Measurements from ENCODE around the gene GUCA1A.

The GUCA1A gene

GRCh38 chr6:42173101-42173500 lies at the start of gene GUCA1A:
Gene GUCA1A, plus strand, starts transcription at chr6:42173364. Its CDS starts 250 bp downstream, at chr6:42173614.
- no peaks in the 10 kb centered on the region for H3K36me3 ChIP-seq (ENCODE audit: control insufficient read depth, insufficient read depth, low read length)
- no peaks in the 10 kb centered on the region for H3K4me1 ChIP-seq (ENCODE audit: control insufficient read depth, insufficient read depth, low read length)
- no peak within 1 kb of the TSS for H3K4me3 ChIP-seq (ENCODE audit: low read length)
- H3K27ac ChIP-seq (ENCODE audit: low read depth, low read length), result no peak within 1 kb of the TSS
- H3K9ac ChIP-seq (ENCODE audit: low read length), result no peak within 1 kb of the TSS
- H3K27me3 ChIP-seq (ENCODE audit: control insufficient read depth, insufficient read depth, low read length), result no peaks in the 10 kb centered on the region

GRCh38 chr6:42123379-42124103 lies 49.6 kb upstream of the GUCA1A start:
- Histone ChIP-seq H3K27ac (ENCODE audit: low read depth, low read length) (no peak overlapping the region), H3K4me3 (ENCODE audit: low read length) (no peak overlapping the region), H3K9ac (ENCODE audit: low read length) (no peak overlapping the region), H3K4me1 (ENCODE audit: control insufficient read depth, insufficient read depth, low read length) (no peaks in the 10 kb centered on the region), H3K27me3 (ENCODE audit: control insufficient read depth, insufficient read depth, low read length) (no peaks in the 10 kb centered on the region), H3K36me3 (ENCODE audit: control insufficient read depth, insufficient read depth, low read length) (no peaks in the 10 kb centered on the region)

GRCh38 chr6:42124223-42124836 lies 48.8 kb upstream of the GUCA1A start:
- Histone ChIP-seq H3K36me3 (ENCODE audit: control insufficient read depth, insufficient read depth, low read length) (no peaks in the 10 kb centered on the region), H3K4me3 (ENCODE audit: low read length) (no peak overlapping the region), H3K27me3 (ENCODE audit: control insufficient read depth, insufficient read depth, low read length) (no peaks in the 10 kb centered on the region), H3K4me1 (ENCODE audit: control insufficient read depth, insufficient read depth, low read length) (no peaks in the 10 kb centered on the region), H3K27ac (ENCODE audit: low read depth, low read length) (no peak overlapping the region), H3K9ac (ENCODE audit: low read length) (no peak overlapping the region)

GRCh38 chr6:42125231-42125630 lies 47.9 kb upstream of the GUCA1A start:
- no peak overlapping the region for H3K9ac ChIP-seq (ENCODE audit: low read length)
- no peaks in the 10 kb centered on the region for H3K36me3 ChIP-seq (ENCODE audit: control insufficient read depth, insufficient read depth, low read length)
- no peak overlapping the region for H3K4me3 ChIP-seq (ENCODE audit: low read length)
- no peaks in the 10 kb centered on the region for H3K4me1 ChIP-seq (ENCODE audit: control insufficient read depth, insufficient read depth, low read length)
- no peaks in the 10 kb centered on the region for H3K27me3 ChIP-seq (ENCODE audit: control insufficient read depth, insufficient read depth, low read length)
- H3K27ac ChIP-seq (ENCODE audit: low read depth, low read length), result no peak overlapping the region

- Histone ChIP-seq H3K4me3 (ENCODE audit: low read length) (no peak overlapping the region), H3K9ac (ENCODE audit: low read length) (no peak overlapping the region), H3K4me1 (ENCODE audit: control insufficient read depth, insufficient read depth, low read length) (no peaks in the 10 kb centered on the region), H3K27ac (ENCODE audit: low read depth, low read length) (no peak overlapping the region), H3K36me3 (ENCODE audit: control insufficient read depth, insufficient read depth, low read length) (no peaks in the 10 kb centered on the region), H3K27me3 (ENCODE audit: control insufficient read depth, insufficient read depth, low read length) (no peaks in the 10 kb centered on the region)
Measured at GRCh38 chr6:42125663-42126062, 47.5 kb upstream of the GUCA1A start.

GRCh38 chr6:42128460-42129359 lies 44.5 kb upstream of the GUCA1A start:
- H3K27me3 ChIP-seq (ENCODE audit: control insufficient read depth, insufficient read depth, low read length), result no peaks in the 10 kb centered on the region
- H3K27ac ChIP-seq (ENCODE audit: low read depth, low read length), result no peak overlapping the region
- H3K4me1 ChIP-seq (ENCODE audit: control insufficient read depth, insufficient read depth, low read length), result no peaks in the 10 kb centered on the region
- H3K9ac ChIP-seq (ENCODE audit: low read length), result no peak overlapping the region
- no peaks in the 10 kb centered on the region for H3K36me3 ChIP-seq (ENCODE audit: control insufficient read depth, insufficient read depth, low read length)
- H3K4me3 ChIP-seq (ENCODE audit: low read length), result no peak overlapping the region

- no peaks in the 10 kb centered on the region for H3K4me1 ChIP-seq (ENCODE audit: control insufficient read depth, insufficient read depth, low read length)
- no peak overlapping the region for H3K9ac ChIP-seq (ENCODE audit: low read length)
- no peaks in the 10 kb centered on the region for H3K27me3 ChIP-seq (ENCODE audit: control insufficient read depth, insufficient read depth, low read length)
- H3K36me3 ChIP-seq (ENCODE audit: control insufficient read depth, insufficient read depth, low read length), result no peaks in the 10 kb centered on the region
- no peak overlapping the region for H3K4me3 ChIP-seq (ENCODE audit: low read length)
- no peak overlapping the region for H3K27ac ChIP-seq (ENCODE audit: low read depth, low read length)
Measured at GRCh38 chr6:42129360-42129676, 43.8 kb upstream of the GUCA1A start.

GRCh38 chr6:42131531-42131930 lies 41.6 kb upstream of the GUCA1A start:
- no peaks in the 10 kb centered on the region for H3K27me3 ChIP-seq (ENCODE audit: control insufficient read depth, insufficient read depth, low read length)

GRCh38 chr6:42133926-42134325 lies 39.2 kb upstream of the GUCA1A start:
- no peaks in the 10 kb centered on the region for H3K27me3 ChIP-seq (ENCODE audit: control insufficient read depth, insufficient read depth, low read length)

More at GRCh38 chr6:42131531-42131930, 41.6 kb upstream of the GUCA1A start:
- H3K9ac ChIP-seq (ENCODE audit: low read length), result no peak overlapping the region
- H3K4me3 ChIP-seq (ENCODE audit: low read length), result no peak overlapping the region
- H3K4me1 ChIP-seq (ENCODE audit: control insufficient read depth, insufficient read depth, low read length), result no peaks in the 10 kb centered on the region
- H3K27ac ChIP-seq (ENCODE audit: low read depth, low read length), result no peak overlapping the region
- no peaks in the 10 kb centered on the region for H3K36me3 ChIP-seq (ENCODE audit: control insufficient read depth, insufficient read depth, low read length)

GRCh38 chr6:42135161-42135560 lies 38.0 kb upstream of the GUCA1A start:
- H3K9ac ChIP-seq (ENCODE audit: low read length), result no peak overlapping the region
- no peak overlapping the region for H3K27ac ChIP-seq (ENCODE audit: low read depth, low read length)
- H3K27me3 ChIP-seq (ENCODE audit: control insufficient read depth, insufficient read depth, low read length), result peaks cover 2% of the 10 kb centered on the region
- H3K4me1 ChIP-seq (ENCODE audit: control insufficient read depth, insufficient read depth, low read length), result no peaks in the 10 kb centered on the region
- no peaks in the 10 kb centered on the region for H3K36me3 ChIP-seq (ENCODE audit: control insufficient read depth, insufficient read depth, low read length)
- H3K4me3 ChIP-seq (ENCODE audit: low read length), result no peak overlapping the region

More at GRCh38 chr6:42133926-42134325, 39.2 kb upstream of the GUCA1A start:
- Histone ChIP-seq H3K9ac (ENCODE audit: low read length) (no peak overlapping the region), H3K36me3 (ENCODE audit: control insufficient read depth, insufficient read depth, low read length) (no peaks in the 10 kb centered on the region), H3K4me1 (ENCODE audit: control insufficient read depth, insufficient read depth, low read length) (no peaks in the 10 kb centered on the region), H3K27ac (ENCODE audit: low read depth, low read length) (no peak overlapping the region), H3K4me3 (ENCODE audit: low read length) (no peak overlapping the region)

GRCh38 chr6:42135722-42136121 lies 37.4 kb upstream of the GUCA1A start:
- peaks cover 2% of the 10 kb centered on the region for H3K27me3 ChIP-seq (ENCODE audit: control insufficient read depth, insufficient read depth, low read length)
- H3K9ac ChIP-seq (ENCODE audit: low read length), result no peak overlapping the region
- H3K36me3 ChIP-seq (ENCODE audit: control insufficient read depth, insufficient read depth, low read length), result no peaks in the 10 kb centered on the region
- no peak overlapping the region for H3K4me3 ChIP-seq (ENCODE audit: low read length)
- no peaks in the 10 kb centered on the region for H3K4me1 ChIP-seq (ENCODE audit: control insufficient read depth, insufficient read depth, low read length)
- no peak overlapping the region for H3K27ac ChIP-seq (ENCODE audit: low read depth, low read length)

- Histone ChIP-seq H3K4me1 (ENCODE audit: control insufficient read depth, insufficient read depth, low read length) (no peaks in the 10 kb centered on the region), H3K27me3 (ENCODE audit: control insufficient read depth, insufficient read depth, low read length) (peaks cover 2% of the 10 kb centered on the region), H3K9ac (ENCODE audit: low read length) (no peak overlapping the region), H3K36me3 (ENCODE audit: control insufficient read depth, insufficient read depth, low read length) (no peaks in the 10 kb centered on the region), H3K4me3 (ENCODE audit: low read length) (no peak overlapping the region), H3K27ac (ENCODE audit: low read depth, low read length) (no peak overlapping the region)
Measured at GRCh38 chr6:42136508-42137193, 36.5 kb upstream of the GUCA1A start.

All from rectal smooth muscle tissue (tissue), 1 donor.